Gastroesophageal sphincter (tissue), 3 donors: ENCODE data around the gene OBSCN.

Source experiments
- CTCF ChIP-seq, 4 experiments: fragments of 200-600 bp in 2 of 4; fragments of 450-650 bp in 2 of 4; sonication (generic) in 1 of 4; IDR thresholded peaks; one replicate each; pipeline ENCODE4 v1.5.1; 2017 to 2019; ENCODE audit warnings: antibody characterized with exemption in 4 of 4, mild to moderate bottlenecking in 2 of 4, moderate library complexity in 2 of 4
- EP300 ChIP-seq: sonication (generic); formaldehyde crosslinking; IDR thresholded peaks from one replicate; pipeline ENCODE4 v1.6.1; 2017; ENCODE audit warnings: antibody characterized with exemption, mild to moderate bottlenecking
- POLR2A ChIP-seq, 2 donors: fragments of 450-650 bp; IDR thresholded peaks; one replicate each; pipeline ENCODE4 v1.6.1; 2017; ENCODE audit warnings: antibody characterized with exemption in 2 of 2, mild to moderate bottlenecking in 2 of 2, moderate library complexity in 1 of 2
- POLR2AphosphoS5 ChIP-seq: sonication (generic); formaldehyde crosslinking; IDR thresholded peaks from one replicate; pipeline ENCODE4 v1.6.1; 2017; ENCODE audit warnings: antibody characterized with exemption

GRCh38 chr1:228390649-228391048, 182.8 kb downstream of the OBSCN start:
- no peak for TF ChIP-seq POLR2A (IDR thresholded peaks at IDR 0.05)
- TF ChIP-seq POLR2AphosphoS5, result no peak
- TF ChIP-seq CTCF (IDR thresholded peaks at IDR 0.05), result no peak
- no peak for TF ChIP-seq EP300
